HG03378 (cell line): Measurements from ENCODE around the gene ZFYVE21.

ENCODE experiments used
- ATAC-seq: cut with Tn5 transposase; IDR thresholded peaks from one replicate; pipeline ENCODE4 v1.9.1; 2021; ENCODE audit warnings: mild to moderate bottlenecking, moderate library complexity; ENCODE audit not compliant: unreplicated experiment

Gene ZFYVE21

GRCh38 chr14:103735815-103736545 is 20.4 kb downstream of the ZFYVE21 start:
- no peak for ATAC-seq

GRCh38 chr14:103736546-103737431 is 21.2 kb downstream of the ZFYVE21 start:
- no peak for ATAC-seq

- no peak for ATAC-seq
Measured at GRCh38 chr14:103737432-103738045, 21.9 kb downstream of the ZFYVE21 start.

GRCh38 chr14:103738166-103738565 is 22.6 kb downstream of the ZFYVE21 start:
- no peak for ATAC-seq

DNA sequence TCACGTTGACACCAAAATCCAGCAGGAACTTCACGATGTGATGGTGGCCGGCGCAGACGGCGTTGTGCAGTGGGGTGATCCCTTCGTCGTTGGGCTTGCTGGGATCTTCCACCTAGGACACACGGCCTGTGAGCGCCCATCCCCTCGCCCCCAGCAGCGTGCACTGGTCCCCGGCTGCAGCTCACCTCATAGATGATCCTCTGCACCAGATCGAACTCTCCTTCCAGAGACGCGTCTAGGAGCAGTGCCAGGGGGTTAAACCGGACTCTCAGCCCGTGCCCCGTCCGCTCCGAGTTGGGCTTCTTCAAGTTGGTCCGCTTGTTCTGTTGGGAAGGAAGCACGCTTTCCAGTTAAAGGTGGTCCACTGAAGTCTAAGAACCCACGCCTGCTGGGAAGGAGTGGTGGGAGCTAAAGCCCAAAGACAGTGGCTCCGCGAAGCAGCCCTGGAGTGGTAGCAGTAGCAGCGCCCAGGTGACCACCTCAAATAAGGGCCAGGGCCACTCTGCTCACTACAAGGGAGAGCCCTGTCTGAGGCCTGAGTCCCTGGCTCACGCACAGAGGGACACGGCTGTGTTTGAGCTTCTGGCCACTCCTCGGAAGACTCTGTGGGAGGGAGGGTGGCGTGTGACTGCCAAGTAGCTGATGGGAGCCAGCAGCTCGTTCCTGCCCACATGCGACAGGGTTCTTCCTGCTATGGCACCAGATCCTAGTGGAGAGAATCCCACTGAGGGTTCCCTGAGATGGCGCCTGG is 23.3 kb downstream of the ZFYVE21 start:
- ATAC-seq: no peak

- ATAC-seq: no peak
Measured at GRCh38 chr14:103739466-103739792, 23.8 kb downstream of the ZFYVE21 start.

DNA sequence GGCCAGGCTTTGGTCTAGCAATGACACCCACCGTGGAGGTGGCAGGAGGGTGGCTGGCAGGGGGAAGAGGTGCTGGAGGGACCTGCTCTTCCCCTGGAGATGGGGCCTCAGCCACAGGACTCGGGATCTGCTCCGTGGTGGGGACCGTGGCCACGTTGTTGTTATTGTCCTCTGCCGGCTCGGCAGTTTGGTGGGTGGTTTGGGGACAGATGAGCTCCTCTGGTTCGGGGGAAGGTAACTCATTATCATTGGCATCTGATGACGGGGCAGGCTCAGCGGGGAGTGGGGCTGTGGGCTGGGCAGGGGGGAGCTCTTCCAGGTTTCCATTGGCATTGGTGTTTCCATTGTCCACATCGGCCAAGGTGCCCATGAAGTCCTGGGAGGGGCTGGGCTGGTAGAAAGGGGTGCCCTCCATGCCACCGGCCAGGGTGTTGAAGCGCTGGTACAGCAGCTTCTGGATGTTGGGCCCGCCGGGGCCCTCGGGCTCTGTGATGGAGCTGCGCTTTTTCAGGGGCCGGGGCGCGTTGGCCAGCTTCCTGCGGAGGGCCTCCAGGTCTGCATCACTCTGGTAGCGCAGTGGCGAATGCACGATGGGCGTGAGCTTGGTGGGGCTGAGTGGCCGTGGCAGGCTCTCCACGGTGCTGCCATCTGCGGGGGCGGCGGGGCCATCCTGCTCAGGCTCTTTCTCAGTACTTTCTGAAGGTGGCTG is 24.3 kb downstream of the ZFYVE21 start:
- no peak for ATAC-seq

- no peak for ATAC-seq
Measured at GRCh38 chr14:103740991-103741689, 25.5 kb downstream of the ZFYVE21 start.

GRCh38 chr14:103741876-103742275 is 26.3 kb downstream of the ZFYVE21 start:
- ATAC-seq: no peak

- no peak for ATAC-seq
Measured at GRCh38 chr14:103742499-103743255, 27.1 kb downstream of the ZFYVE21 start.

DNA sequence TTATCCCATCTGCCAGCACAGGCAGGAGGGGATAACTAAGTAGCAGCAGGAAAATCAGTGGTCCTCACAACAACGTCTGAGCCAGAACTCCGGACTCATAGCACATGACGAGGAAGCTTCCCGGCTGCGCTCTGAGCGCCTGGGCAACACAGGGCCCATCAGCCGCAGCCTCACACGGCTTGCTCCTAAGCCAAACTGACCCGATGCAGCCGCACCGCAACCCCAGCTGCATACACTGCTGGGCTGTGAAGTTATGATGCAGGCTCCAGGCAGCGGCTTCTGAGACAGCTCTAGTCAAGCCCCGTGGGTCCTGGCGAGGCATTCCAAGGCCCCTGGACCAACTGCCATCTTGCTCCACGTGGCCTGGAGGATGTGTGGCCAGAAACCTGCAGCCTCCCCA is 28.1 kb downstream of the ZFYVE21 start:
- ATAC-seq: no peak

DNA sequence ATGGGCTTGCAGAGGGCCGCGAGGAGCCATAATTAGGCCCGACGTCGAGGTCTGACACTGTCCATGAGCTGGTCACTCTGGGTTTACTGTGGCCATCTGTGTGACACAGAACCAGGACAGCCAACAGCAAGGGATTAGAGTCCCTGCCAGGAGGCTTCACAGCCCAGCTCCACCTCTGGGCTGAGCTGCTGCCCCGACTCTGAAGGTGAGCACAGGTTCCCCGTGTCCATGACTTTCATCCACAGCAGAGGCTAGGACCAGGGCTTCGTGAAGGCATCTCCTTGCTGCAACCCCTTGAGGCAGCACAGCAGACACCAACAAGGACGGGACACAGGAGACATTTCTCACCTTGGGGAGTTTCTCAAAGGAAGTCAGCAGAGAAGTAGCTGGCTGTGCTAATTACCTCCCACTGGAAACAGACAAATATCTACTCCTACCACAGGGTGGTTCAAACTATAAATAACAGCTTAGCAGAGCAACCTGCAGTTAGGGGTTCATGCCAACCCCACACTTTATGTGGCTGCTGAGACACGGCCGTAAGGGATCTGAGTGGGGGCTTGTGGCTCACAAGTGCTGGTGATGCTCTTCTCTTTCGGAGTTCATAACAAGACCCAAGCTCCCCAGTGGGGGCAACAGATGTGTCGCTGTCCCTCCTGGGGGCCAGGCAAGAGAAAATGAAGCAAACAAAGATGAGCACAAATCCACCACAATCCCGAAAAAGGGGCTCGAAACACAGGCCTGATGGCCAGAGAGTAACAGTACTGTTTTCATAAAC is 29.2 kb downstream of the ZFYVE21 start:
- no peak for ATAC-seq

DNA sequence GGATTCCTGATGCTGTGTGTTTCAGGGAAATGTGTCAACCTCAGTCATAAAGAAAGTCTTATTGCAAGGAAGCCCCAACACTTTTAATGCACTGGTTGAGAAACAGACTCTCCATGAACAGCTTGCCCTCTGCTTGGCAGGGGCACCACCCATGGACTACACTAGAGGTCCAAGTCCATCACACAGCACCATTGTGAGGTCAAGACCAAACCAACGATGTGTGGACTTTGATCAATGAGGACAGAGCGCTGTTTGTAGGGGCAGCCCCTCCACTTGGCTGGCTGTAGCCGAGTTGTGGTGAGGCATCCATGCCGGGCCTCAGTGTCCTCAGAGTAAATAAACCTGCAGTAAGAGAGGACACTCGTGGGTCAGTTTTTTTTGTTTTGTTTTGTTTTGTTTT is 29.8 kb downstream of the ZFYVE21 start:
- no peak for ATAC-seq

GRCh38 chr14:103746701-103747100 is 31.1 kb downstream of the ZFYVE21 start:
- no peak for ATAC-seq

DNA sequence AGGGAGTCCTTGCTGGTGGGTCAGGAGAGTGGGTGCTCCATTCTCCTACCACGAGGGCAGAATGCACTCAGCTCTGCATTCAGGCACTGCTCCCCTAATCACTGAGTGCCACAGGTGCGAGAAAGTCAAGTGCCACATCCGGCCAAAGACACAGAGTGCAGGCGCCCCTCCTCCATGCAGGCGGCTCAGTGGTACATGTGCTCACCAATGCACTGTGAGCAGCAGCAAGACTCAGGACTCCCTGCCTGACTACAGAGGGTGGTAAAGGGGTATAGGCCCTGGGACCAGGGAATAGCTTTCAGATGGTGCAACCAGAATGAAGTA is 32.9 kb downstream of the ZFYVE21 start:
- no peak for ATAC-seq

DNA sequence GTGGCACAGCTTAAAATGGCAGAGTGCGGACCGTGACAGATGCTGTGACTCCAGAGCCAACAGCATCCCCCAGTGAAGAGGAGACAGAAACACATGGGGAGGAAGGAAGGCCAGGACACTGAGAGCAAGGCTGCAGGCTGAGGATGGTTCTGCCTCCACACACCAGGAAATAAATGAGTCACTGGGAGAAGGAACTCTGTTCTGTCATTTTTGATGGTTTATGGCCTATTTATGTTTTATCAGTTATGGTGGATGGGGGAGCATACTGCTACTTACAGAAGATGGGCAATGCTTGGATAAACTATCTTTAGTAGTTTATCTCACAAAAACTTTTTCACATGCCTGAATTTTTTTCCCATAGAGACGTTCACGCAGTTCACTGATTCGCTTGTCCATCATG is 33.8 kb downstream of the ZFYVE21 start:
- no peak for ATAC-seq

DNA sequence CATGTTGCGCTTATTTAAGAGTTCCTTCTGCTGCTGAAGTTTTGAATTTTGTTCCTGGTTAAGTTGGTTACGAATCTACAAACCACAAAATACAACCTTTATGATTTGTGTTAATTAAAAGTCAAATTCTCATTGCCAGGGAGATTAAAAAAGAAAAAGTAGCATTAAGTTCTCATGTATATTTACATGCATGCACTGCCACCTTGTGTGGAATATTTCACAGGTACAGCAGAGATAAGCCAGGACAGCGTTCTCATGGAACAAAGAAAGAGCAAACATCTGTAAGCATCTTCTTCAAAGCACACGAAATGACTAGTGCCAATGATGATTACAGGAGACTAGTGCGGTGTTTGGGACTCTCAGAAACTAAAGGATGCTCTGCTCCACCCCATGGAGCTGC is 34.2 kb downstream of the ZFYVE21 start:
- ATAC-seq: no peak

- ATAC-seq: no peak
Measured at GRCh38 chr14:103753774-103754173, 38.2 kb downstream of the ZFYVE21 start.

DNA sequence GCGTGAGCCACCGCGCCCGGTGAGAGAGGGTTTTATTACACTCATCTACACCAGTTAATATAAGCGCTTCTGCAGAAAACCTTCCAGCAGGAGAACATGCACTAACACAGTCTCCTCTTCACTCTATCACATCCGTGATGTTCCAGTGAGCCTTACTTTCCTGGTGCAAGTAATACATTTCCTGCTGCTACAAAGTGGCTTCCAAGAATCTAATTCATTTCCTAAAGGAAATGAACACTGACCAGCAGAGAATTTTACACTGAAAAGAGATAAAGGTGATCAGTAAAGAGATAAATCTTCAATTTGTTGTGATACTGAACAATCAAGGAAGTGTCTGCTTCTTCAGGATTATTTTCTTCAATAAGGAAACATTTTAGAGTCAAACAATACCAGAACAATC is 39.5 kb downstream of the ZFYVE21 start:
- no peak for ATAC-seq
